BJ (cell line): ENCODE measurements around the gene ZNF90. TPM values are rescaled to one million over a fixed set of nuclear protein-coding genes. Genes with fewer than 3 reads are reported as not detected.
"Not testable (repeated sequence)": the region's sequence is repeated elsewhere in the genome, so short reads cannot be mapped to it uniquely, and the experiment has no call there.

ENCODE experiments used
- CTCF ChIA-PET: fragments of 350-600 bp; formaldehyde crosslinking; extraction: SDS; loops from one replicate; lab custom pipeline; 2021; ENCODE audit warnings: antibody characterized with exemption, inconsistent platforms; lab: Yijun Ruan, JAX
- POLR2A ChIA-PET: fragments of 300-600 bp; sonication (Branson Sonifier 250); formaldehyde crosslinking; extraction: SDS; loops from one replicate; lab custom pipeline; 2021; ENCODE audit warnings: antibody characterized with exemption; lab: Charles Lee
- DNase-seq: peaks from one replicate; pipeline ENCODE4 v3.0.0-alpha.2; 2011; ENCODE audit warnings: low read depth
- H3K27me3 ChIP-seq: 2 replicates; pipeline ENCODE4 v1.6.0; 2011; ENCODE audit warnings: low read length; ENCODE audit not compliant: control insufficient read depth, insufficient read depth
- H3K36me3 ChIP-seq: 2 replicates; pipeline ENCODE4 v1.5.1; 2011; ENCODE audit warnings: low read length; ENCODE audit not compliant: control insufficient read depth, insufficient read depth
- H3K4me3 ChIP-seq: 2 replicates; pipeline ENCODE4 v1.5.1; 2011; ENCODE audit warnings: low read depth, mild to moderate bottlenecking, control low read depth, low read length
- polyA plus RNA-seq: library from polyadenylated mRNA; depleted of rRNA; stranded (reverse); fragments of >200 nt; gene quantifications from 2 replicates; pipeline ENCODE4 v1.2.3, GENCODE V29; 2011
- TF ChIP-seq, protein P1 (sequence below): IDR thresholded peaks from 2 replicates; pipeline ENCODE4 v1.5.1; 2011; ENCODE audit warnings: low read depth, mild to moderate bottlenecking, control low read depth, inconsistent platforms, low read length, moderate library complexity; ENCODE audit not compliant: insufficient read depth

The ZNF90 gene
- polyA plus RNA-seq, 1 experiment: 0.38 TPM

DNA sequence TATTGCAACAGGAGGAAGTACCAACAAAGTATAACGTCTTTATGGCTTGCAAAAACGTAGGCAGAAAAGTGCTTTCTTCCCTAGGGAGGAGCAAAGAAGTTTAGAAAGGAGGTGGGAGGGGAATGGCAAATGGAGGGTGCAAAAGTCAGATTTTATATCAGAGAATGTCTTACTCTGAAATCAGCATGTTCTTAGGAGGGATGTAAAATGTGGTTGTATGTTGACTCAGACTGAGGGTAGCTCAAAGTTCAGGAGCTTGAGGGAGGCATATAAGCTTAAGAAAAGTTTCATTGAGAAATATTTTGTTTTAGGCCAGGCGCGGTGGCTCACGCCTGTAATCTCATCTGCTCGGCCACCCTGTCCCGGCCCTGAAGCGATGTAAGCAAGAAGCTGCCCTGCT is 1.7 kb downstream of the ZNF90 start:
- Histone ChIP-seq H3K4me3 (no peak overlapping the region), H3K36me3 (no peaks in the 10 kb centered on the region), H3K27me3 (no peaks in the 10 kb centered on the region)
- no peak for DNase-seq
- ChIA-PET CTCF (no interaction called here), POLR2A (no interaction called here)
- TF ChIP-seq, protein P1, sequence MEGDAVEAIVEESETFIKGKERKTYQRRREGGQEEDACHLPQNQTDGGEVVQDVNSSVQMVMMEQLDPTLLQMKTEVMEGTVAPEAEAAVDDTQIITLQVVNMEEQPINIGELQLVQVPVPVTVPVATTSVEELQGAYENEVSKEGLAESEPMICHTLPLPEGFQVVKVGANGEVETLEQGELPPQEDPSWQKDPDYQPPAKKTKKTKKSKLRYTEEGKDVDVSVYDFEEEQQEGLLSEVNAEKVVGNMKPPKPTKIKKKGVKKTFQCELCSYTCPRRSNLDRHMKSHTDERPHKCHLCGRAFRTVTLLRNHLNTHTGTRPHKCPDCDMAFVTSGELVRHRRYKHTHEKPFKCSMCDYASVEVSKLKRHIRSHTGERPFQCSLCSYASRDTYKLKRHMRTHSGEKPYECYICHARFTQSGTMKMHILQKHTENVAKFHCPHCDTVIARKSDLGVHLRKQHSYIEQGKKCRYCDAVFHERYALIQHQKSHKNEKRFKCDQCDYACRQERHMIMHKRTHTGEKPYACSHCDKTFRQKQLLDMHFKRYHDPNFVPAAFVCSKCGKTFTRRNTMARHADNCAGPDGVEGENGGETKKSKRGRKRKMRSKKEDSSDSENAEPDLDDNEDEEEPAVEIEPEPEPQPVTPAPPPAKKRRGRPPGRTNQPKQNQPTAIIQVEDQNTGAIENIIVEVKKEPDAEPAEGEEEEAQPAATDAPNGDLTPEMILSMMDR: no peak

DNA sequence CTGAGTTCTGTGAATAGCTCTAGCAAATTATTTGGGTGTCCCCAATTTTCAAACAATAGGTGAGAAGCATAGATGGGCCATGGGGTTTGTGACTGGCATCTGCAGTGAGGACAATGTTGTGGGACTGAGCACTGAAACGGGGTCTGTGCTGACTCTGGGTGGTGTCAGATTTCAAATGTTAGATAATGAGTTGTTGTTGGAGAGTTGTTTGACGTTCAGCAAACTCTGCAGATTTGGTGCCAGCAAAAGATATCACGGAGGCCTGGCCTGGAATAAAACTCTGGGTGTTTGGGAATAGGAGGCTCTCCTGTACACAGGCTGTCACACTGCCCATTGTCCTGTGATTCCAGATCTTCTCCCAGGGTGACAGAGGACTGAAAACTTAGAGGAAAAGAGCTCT is 2.9 kb downstream of the ZNF90 start:
- POLR2A ChIA-PET: no interaction called here
- no peak overlapping the region for H3K4me3 ChIP-seq
- DNase-seq: no peak
- no peaks in the 10 kb centered on the region for H3K27me3 ChIP-seq
- CTCF ChIA-PET: no interaction called here
- TF ChIP-seq, protein P1: no peak
- no peaks in the 10 kb centered on the region for H3K36me3 ChIP-seq

DNA sequence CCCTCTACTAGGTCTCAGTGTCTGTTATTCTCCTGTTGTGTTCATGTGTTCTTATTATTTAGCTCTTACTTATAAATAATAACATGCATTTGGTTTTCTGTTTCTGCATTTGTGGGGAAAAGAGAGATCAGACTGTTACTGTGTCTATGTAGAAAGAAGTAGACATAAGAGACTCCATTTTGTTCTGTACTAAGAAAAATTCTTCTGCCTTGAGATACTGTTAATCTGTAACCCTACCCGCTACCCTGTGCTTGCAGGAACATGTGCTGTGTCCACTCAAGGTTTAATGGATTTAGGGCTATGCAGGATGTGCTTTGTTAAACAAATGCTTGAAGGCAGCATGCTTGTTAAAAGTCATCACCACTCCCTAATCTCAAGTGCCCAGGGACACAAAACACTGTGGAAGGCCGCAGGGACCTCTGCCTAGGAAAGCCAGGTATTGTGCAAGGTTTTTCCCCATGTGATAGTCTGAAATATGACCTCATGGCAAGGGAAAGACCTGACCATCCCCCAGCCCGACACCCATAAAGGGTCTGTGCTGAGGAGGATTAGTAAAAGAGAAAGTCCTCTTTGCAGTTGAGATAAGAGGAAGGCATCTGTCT is 4.5 kb downstream of the ZNF90 start:
- CTCF ChIA-PET, H3K36me3 ChIP-seq, DNase-seq, H3K4me3 ChIP-seq, H3K27me3 ChIP-seq, POLR2A ChIA-PET: not testable (repeated sequence)

DNA sequence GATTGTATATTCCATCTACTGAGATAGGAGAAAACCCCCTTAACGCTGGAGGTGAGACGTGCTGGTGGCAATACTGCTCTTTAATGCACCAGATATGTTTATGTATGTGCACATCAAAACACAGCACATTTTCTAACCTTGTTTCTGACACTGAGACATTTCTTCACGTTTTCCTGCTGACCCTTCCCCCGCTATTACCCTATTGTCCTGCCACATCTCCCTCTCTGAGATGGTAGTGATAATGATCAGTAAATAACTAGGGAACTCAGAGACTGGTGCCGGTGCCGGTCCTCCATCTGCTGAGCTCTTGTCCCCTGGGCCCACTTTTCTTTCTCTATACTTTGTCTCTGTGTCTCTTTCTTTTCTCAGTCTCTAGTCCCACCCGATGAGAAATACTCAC is 5.1 kb downstream of the ZNF90 start:
- H3K4me3 ChIP-seq, H3K27me3 ChIP-seq, POLR2A ChIA-PET, H3K36me3 ChIP-seq, DNase-seq, CTCF ChIA-PET: not testable (repeated sequence)

DNA sequence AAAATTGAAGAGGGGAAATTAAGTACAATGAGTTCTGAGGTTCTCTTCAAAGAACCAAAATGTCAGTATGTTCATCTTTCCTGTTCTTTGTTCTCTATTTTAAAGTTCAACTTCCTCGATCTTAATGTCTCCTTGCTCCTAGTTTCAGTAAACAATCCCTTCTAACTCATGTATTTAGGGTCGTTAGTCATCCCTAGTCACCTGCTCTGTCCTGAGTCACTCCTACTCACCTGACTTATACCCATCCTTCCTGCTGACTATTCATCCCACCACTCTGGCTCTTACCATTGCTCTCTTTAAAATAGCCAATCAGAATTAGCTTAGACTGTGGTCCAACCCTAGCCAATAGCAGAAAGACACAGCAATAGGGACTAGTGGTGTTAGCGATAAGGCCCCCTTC is 24.3 kb downstream of the ZNF90 start:
- CTCF ChIA-PET: no interaction called here
- H3K4me3 ChIP-seq: no peak overlapping the region
- H3K27me3 ChIP-seq: no peaks in the 10 kb centered on the region
- DNase-seq: no peak
- POLR2A ChIA-PET: no interaction called here
- TF ChIP-seq, protein P1: no peak
- no peaks in the 10 kb centered on the region for H3K36me3 ChIP-seq

DNA sequence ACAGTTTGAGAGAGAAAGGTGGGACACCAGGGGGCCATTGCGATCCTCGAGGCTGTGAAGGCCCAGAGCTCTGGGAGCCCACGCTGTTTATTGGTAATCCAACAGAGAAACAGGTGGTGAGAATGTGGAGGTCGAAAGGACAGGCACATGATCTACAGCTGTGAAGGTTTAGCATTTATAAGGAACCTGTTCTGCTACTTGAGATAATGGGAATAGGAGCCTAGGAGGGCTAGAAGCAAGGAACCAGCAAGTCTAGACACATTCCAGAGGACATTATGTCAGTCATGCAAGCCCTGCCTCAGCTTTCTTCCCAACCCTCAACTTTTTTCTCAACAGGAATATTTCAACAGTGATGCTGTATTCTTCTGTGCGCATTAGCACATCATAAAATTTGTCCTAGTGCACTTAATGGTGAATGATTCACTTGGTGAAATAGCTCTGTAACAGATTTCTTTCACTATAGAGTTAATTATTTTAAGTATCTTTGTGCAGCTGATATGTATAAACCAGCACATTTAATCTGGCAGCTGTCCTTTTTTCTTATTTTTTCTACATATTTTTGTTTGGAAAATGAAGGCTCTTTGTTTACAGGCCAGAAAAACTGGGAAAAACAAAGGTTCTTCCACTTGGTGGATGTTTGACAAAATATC is 25.4 kb downstream of the ZNF90 start:
- no peak overlapping the region for H3K4me3 ChIP-seq
- POLR2A ChIA-PET: no interaction called here
- CTCF ChIA-PET: no interaction called here
- TF ChIP-seq, protein P1: no peak
- no peaks in the 10 kb centered on the region for H3K27me3 ChIP-seq
- no peak for DNase-seq
- H3K36me3 ChIP-seq: no peaks in the 10 kb centered on the region
